Activated CD4-positive, CD25-positive, alpha-beta regulatory T cell treated with anti-CD3 and anti-CD28 coated beads, Interleukin-2, amount 50 U/mL, for 72 hours (primary cell): ENCODE data around the gene GLRX.
"Not testable (repeated sequence)": the region's sequence is repeated elsewhere in the genome, so short reads cannot be mapped to it uniquely, and the experiment has no call there.

Experiments
- DNase-seq: peaks from one replicate; pipeline ENCODE4 v3.0.0; 2021

GLRX gene

DNA sequence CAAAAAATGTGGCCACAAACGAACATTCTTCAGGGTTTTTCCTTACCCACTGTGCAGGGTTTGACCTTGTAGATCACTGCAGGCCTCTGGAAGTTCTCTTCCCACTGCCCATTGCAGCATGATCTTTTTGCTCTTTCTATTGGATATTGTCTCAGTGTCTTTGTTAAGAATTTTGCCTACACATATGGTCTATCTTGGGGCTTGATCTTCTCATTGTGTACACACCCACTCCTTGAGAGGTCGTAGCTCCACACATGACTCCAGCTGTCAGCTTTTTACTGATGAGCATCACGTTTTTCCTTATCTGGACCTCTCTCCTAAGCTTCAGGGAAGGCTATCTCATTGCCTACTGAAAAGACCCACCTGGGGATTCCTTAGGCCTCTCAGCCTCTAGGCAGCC is 3.0 kb upstream of the GLRX start:
- DNase-seq, result no peak

DNA sequence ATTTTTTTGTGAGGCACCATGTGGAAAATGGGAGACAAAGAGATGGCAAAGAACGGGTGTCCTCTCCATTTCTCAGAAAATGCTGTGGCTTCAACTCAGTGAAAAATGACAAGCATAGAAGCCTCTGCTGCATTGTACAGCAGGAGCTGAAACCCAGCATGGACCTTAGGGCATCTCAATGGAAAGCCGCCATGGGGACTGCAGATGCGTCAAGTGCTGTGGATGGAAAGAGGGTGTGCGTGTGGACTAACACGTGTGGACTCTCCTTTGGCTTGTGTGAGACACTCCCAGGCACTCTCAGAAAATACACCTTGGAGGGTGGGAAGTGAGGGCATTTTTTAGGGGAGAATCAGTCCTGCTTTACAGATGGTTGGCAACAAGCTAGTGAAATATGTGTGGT is 2.2 kb upstream of the GLRX start:
- no peak for DNase-seq

DNA sequence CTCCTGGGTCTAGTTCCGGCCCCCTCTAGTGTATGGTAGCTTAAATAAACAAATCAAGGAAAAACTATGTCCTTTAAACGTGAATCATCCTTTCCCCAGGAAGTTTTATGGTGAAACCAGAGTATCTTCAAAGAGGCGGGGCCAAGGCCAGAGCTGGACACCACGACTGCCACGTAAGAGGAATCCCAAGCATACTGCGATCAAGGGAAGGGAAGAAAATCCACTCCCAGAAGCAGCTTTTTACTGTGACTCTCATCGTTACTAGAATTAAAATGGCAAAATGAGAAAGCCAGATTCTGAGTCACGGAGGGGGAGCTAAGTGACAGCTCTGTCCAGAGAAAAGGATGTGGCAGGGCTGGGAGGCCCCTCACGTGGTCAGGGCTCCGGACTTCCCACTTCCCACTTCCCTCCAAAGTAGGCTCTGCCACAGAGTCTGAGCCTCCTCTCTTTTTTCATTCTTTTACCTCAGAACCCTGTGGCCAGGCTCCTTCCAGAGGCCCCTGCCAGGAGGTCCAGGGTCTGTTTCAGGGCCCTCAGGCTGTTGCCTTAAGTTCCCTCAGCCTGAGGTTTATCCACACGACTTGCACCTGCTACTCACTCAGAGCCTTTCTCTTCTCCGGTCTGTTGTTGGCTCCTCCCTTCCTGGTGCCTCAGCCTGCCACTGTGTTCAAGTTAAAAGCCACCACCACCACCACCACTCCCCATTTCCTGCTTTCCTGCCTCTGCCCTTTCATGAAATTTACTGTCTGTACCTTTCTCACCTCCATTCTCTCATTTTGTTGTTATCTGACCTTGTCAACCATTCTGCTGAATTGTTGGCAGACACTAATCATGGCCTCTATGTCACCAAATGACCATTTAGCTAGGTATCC is 1.4 kb upstream of the GLRX start:
- DNase-seq, result peak; percentile 49

DNA sequence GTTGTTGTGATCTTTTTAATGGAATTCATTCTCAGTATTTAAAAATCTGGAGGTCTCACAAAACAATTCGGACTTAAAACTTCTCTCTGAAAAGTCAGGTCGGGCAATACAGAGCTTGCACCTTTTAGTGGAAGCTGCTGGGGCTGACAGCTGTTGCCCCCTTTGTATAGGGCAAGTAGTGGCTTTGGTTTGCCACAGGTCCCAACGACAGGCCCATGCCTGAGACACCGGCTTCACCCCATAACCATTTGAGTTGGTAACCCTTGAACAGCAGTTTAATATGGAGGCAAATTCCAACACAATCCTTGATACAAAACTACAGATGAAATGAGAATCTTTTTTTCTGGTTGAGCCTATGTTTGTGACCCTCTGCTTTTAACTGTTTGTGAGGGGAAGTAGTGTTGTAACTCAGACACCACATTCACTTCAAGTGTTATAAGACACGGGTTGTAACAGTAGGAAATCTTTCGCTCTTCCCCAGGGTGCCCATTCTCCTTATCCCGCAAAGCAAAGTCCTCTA is 752 bp upstream of the GLRX start:
- no peak for DNase-seq

DNA sequence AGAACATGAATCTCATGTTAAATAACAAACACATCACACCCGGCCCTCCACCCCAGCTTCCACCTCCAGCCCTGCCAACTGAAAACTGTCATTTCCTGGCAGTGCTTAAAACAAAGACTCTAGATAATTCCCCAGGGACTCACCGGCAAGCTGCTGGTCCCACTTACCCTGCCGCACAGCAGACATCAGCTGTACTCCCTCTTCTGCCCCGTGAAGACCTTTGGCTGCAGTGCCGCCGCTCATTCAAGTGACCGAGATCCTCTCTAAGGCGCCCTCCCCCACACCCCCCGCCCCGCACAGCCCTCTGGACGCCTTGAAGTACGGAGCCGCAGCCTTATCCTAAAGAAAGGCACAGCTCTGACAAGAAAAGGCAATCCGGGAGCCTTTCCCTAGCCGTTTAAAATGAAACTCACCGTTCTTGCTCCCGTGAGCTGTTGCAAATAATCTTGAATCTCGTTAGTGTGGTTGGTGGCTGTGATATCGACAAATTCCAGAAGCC is 434 bp downstream of the GLRX start:
- peak; percentile 39 for DNase-seq

DNA sequence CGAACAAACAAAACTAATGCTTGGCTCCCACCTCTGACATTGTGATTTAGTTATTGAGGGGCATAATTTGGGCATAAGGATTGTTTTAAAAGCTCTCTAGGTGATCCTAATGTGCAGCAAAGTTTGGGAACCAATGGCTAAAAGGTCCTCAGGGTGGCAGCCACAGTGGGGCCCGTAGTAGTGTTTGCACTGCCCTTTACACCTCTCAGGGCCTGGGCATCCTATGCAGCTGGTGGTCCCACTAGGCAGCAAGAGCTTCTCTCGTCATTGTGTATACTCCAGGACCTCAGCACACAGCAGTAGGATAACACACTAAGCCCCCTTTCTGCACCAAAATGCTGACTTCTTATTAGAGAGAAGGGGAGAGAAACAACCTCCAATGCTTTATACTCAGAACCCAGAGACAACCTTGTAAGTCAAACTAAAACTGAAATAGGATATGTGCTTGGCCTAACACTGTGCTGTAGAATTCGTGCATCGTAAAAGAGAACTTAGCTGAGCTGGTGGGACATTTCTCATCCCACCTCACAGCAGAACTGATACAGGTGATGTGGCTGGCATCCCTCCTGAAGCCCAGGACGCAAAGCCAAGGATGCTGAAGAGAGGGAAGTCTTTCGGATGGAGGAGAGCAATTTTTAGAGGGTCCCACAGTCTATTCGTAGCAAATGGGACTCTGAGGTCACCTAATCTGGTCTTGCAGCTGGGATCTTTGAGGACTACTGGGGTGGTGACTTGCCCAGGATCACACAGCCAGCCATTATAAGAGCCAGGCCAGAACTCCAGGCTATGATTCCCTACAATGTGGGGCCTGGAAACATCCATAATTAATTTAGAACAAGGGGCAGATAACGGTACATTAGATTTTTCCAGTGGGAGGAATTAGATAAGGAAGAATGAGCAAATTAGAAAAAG is 1.2 kb downstream of the GLRX start:
- DNase-seq, result no peak

DNA sequence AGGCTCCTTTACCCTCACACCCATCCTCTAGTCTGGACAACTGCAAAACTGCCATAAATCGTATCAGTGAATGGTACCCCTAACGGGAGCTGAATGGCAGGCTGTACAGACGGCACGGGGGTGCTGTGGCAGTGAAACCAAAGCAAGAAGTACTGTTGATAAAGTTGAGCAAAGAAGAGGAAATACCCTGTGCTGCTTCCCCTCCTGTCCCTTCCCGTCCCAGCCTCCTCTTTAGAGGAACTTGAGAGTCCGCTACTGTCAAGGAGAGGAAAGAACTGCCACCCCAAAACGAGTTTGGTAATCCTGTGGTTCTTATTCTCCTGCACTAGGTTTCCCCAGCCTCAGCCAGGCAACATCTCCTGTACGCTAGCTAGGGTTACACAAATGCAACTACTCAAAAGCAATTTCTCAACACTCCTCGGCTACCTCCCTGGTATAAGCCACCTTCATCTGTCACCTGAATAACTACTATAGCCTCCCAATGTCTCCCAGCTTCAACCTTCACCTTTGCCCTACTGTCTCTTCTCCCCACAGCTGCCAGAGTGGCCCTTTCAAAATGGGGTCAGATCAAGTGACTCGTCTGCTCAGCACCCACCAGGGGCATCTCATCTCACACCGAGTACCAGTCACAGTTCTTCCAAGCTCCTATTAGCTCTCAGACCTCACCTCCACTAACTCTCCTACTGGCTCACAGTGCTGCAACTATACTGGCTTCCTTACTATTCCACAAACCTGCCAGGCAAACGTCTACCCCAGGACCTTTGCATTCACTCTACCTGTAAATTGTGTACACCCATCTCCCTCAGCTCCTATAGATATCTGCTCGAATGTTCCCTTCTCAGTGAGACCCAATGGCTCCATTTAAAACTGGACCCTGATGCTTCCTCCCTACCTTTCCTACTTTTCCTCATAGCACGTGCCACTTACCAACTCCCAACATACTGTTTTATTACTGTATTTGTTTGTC is 4.1 kb downstream of the GLRX start:
- DNase-seq, result no peak

DNA sequence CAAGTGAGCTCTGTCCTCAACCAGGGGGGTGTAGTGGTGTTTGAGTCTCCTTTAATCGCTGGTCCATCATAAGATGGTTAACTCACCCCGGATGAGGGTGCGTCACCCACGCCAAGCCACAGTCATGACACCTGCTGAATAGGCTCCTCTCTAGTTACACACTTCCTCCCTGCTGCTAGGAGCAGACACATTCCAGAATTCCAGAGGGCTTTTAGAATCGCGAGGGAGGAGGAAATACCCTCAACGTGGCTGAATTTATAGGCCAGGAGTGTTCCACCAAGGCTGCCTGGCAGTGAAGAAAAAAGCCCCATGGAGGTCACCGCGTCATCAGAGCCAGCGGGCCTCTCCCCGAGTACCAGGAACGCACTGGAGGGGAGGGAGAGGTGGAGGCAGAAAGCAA is 5.1 kb downstream of the GLRX start:
- no peak for DNase-seq

DNA sequence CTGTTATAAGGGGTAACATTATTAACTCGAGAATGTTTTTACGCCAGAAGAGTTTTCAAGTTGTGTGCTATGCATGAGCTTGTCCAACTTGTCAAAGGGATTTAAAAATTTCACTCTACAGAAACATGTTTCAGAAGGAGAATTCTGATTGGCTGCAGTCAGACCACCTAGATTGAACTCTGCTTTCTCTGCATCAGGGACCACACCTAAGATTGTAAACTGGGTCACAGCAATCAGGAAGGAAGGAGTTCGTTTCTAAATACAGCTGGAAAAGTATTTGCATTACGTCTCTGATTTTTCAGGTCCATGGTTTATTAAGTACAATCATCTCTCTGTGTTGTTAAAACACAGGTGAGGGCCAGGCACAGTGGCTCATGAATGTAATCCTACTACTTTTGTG is 5.8 kb downstream of the GLRX start:
- DNase-seq, result no peak

DNA sequence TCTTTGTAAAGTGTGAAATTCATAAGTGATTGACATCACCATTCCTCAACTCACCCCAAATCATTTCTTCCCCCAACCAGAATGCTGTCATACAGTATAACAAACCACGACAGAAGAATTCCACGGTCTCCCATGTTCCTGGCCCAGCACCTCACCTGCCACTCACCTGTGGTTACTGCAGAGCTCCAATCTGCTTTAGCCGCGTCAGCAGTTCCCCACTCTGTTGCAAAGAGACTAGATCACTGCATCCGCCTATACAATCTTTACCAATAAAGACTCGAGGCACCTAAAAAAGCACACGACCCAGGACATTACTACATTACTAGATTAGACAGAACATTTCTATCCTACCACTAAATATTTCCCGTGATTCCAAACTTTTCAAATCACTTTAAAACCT is 6.2 kb downstream of the GLRX start:
- DNase-seq, result no peak

DNA sequence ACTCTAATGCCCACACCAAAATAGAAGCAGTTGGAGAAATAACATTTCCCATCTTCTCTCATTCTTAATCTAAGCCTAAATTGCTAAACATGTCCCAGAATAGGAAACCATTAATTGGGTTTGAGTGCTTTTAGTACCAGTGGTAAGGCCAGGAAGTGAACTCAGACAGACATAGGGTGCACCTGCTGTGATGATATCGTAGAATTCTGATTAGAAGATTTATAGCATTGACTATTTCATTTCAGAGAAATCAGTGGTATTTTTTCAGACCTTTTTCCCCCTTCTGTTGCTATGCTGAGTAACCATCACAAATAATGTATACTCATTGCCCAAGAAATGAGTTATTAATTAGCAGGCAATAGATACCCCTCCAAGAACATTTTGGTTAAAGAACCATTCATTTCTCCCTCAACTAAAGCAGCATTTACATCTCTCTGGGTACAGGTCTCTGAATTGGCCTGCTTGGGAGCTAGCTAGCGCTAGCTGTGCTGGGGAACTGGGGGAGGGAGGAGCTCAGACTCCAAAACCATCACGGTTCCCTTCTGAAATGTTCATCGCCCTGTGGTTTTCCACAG is 7.3 kb downstream of the GLRX start:
- DNase-seq, result no peak

DNA sequence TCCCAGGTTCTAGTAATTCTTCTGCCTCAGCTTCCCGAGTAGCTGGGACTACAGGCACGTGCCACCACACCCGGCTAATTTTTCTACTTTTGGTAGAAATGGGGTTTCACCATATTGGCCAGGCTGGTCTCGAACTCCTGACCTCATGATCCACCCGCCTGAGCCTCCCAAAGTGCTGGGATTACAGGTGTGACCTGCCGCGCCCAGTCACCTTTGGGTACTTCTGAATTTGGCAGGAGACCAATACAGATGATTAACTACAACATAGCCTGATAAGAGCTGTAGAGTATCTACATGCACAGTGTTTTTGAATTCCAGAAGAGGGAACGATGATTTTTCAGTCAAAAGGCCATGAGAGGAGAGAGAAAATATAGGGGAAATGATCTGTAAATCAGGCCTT is 9.5 kb downstream of the GLRX start:
- DNase-seq, result not testable (repeated sequence)

DNA sequence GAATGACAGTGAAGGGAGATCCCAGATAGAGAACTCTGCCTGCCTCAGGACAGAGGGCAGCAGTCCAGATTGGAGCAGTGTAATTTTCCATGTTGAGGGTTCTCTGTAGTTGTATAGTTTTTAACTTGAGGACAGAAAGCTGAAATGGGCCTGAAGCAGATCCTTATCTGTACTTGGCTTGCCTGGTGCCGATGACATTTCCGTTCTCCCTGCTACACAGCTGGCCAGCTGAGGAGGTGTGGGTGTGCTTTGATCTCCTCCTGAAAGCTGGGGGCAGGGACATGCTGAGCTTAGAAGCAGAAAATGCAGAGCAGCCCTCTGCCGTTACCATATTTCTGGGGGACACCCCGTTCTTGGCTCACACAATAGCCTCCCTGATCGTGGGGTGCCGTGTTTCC is 10.5 kb downstream of the GLRX start:
- DNase-seq, result no peak

DNA sequence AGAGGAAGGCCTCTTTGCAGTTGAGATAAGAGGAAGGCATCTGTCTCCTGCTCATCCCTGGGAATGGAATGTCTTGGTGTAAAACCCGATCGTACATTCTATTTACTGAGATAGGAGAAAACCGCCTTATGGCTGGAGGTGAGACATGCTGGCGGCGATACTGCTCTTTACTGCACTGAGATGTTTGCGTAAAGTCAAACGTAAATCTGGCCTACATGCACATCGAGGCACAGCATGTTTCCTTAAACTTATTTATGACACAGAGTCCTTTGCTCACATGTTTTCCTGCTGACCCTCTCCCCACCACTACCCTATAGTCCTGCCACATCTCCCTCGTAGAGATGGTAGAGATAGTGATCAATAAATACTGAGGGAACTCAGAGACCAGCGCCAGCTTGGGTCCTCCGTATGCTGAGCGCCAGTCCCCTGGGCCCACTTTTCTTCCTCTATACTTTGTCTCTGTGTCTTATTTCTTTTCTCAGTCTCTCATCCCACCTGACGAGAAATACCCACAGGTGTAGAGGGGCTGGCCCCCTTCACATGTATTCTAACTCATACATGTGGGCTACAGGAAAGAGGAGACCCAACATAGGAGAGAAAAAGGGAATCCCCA is 11.0 kb downstream of the GLRX start:
- DNase-seq, result not testable (repeated sequence)

DNA sequence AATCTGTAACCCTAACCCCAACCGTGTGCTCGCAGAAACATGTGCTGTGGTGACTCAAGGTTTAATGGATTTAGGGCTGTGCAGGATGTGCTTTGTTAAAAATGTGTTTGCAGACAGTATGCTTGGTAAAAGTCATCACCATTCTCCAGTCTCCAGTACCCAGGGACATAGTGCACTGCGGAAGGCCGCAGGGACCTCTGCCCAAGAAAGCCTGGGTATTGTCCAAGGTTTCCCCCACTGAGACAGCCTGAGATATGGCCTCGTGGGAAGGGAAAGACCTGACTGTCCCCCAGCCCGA is 11.5 kb downstream of the GLRX start:
- DNase-seq, result not testable (repeated sequence)

DNA sequence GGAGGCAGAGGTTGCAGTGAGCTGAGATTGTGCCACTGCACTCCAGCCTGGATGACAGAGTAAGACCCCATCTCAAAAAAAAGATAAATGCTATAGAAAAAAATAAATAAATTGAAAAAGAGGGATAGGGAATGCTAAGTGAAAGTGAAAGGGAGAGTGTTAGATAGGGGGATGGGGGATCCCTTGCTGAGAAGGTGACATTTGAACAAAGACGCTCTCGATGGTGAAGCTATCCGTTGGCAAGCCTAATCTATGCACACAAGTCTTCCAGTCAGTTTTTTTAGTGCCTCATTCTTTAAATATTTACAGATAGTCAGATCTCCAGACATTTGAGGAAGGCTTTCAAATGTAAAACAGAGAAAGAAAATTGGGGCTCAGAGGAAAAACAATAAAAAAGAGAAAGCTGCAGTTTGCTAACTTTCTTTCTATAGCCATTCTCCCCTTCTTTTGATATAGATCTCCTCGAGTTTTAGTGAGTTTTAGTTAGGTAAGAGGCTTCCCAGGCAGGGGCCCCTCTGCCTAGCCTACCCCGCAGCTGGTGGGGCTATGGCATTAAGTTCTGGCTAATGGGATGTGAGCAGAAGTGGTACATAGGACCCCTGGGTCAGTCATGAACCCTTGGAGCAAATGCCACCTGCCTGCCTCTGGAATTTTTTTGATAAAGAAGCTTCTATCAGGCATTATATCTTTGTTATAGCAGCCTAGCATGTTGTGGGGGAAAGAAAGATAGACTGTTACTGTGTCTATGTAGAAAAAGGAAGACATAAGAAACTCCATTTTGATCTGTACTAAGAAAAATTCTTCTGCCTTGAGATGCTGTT is 12.0 kb downstream of the GLRX start:
- no peak for DNase-seq

DNA sequence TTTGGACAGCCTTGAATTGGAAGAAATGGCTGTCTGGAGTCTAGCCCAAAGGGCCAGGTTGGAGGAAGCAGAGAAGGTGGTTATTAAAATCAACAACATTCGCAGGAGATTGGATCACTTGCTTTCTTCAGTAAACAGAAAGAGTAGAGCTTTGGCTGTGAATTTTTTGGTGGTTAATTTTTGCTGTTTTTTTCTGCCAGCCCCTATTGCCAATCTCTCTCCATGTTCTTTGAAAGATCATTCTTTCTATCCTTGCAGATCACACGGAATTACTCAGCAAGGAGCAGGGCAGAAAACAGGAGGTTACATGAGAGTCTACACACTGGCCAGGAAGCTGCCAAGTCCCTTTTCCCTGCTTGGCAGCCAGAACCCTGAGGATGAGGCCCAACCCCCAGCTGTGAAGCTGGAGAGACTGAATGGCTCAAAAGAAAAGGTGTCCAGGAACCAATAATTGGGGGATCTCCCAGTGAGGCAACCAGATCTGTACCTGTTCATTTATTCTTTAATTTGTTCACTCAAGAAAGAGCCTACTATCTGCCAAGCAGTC is 13.0 kb downstream of the GLRX start:
- no peak for DNase-seq

DNA sequence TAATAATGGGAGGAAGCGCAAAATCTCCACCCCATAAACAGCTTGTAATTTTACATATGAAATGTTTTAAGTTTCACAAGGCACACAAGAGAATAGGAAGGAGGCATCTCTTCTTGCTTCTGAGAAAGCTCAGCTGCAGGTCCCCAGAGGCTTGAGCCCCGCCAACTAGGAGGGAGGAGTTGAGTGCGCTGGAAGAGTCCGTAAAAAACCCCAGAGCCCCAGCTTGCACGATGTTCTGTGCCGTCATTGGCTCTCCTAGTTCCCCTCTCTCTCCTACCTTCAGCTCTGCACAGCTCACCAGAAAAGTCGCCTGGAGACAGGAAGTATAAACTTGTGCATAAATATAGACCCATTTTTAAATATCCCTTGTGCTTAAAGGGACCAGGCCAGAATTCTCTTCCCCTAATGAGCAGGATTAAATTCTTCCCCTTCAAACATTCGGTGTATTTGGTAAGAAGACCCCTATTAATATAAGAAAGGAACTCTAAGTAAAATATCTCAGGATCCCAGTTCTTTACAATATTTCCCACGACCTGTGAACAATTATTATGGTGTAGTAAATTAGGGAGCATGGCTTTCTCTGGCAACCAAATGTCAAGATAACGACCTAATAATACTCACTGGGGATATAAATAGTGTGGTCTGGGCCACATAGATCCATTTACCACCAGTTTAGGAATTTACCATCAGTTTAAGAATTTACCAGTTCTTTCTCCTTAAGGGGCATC is 13.7 kb downstream of the GLRX start:
- DNase-seq, result peak; percentile 45

DNA sequence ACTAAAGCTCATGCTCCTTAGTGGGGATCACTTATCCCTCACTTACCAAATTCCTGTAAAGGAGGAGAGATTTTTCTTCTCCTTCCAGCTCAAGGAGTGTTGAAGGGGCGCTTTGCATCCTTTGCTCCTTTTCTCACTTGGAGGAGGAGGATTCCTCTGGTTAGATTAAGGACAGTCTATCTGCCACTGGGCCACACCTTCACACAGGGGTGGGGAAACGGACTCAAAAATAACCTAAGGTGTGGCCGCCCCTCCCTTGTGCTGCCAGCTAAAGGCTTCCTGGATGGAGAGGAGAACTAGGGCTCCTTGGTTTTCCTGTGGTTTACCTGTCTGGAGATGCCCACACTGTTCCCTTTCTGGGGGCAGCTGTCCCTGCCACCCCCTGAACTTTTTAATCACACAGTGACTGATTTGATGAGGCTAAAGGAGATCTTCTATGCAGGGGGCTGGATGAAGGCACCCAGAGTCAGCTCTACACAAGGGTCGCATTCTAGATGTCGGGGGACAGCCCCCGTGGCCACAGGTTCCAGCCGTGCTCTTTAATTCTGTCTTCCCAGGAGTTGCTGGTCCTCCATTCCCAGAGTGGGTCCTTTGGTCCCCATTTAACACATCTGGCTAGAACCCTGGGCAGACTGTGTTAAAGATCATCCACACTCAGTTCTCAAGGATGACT is 14.4 kb downstream of the GLRX start:
- no peak for DNase-seq
